HEK293 (cell line): ENCODE data around the gene ZSCAN1.

Experiments used
- CTCF ChIA-PET: fragments of 350-600 bp; formaldehyde crosslinking; extraction: SDS; loops from one replicate; lab custom pipeline; 2021; ENCODE audit warnings: antibody characterized with exemption; lab: Yijun Ruan, JAX
- POLR2A ChIA-PET: fragments of 300-600 bp; formaldehyde crosslinking; extraction: SDS; loops from one replicate; lab custom pipeline; 2020; ENCODE audit warnings: antibody characterized with exemption, inconsistent platforms; lab: Yijun Ruan, JAX
- H3K27ac ChIP-seq: fragments of 200-500 bp; sonication (Bioruptor generic); 2 replicates; pipeline ENCODE4 v1.5.1; 2014; ENCODE audit warnings: low read depth, low read length, control low read depth, inconsistent platforms; ENCODE audit errors: extremely low read depth
- H3K36me3 ChIP-seq, 2 experiments: fragments of 200-500 bp in 1 of 2; sonication (Bioruptor generic) in 1 of 2; 1 replicate in 1 of 2; 2 replicates in 1 of 2; pipeline ENCODE4 v1.5.1; 2014 to 2017; ENCODE audit warnings: inconsistent platforms in 2 of 2, low read length in 2 of 2; ENCODE audit not compliant: control insufficient read depth in 2 of 2, insufficient read depth in 1 of 2
- H3K4me1 ChIP-seq: fragments of 200-500 bp; sonication (Bioruptor generic); 2 replicates; pipeline ENCODE4 v1.5.1; 2014; ENCODE audit warnings: mild to moderate bottlenecking, low read length, inconsistent platforms; ENCODE audit not compliant: control insufficient read depth, insufficient read depth
- H3K4me3 ChIP-seq: 2 replicates; pipeline ENCODE4 v1.5.1; 2011; ENCODE audit warnings: low read depth, mild to moderate bottlenecking, control low read depth, low read length, moderate library complexity
- H3K9me3 ChIP-seq: fragments of 200-500 bp; sonication (Bioruptor generic); 2 replicates; pipeline ENCODE4 v1.5.1; 2014; ENCODE audit warnings: low read depth, low read length, inconsistent platforms; ENCODE audit not compliant: control insufficient read depth, insufficient read depth
- AEBP2 ChIP-seq: fragments of 450-650 bp; formaldehyde crosslinking; IDR thresholded peaks from 2 replicates; pipeline ENCODE4 v1.5.1; 2016; ENCODE audit warnings: missing biosample characterization, missing genetic modification characterization, borderline replicate concordance
- GLI2 ChIP-seq: fragments of 450-650 bp; formaldehyde crosslinking; IDR thresholded peaks from 2 replicates; pipeline ENCODE4; 2017; ENCODE audit warnings: missing biosample characterization, missing genetic modification characterization, low read depth, borderline replicate concordance
- KLF10 ChIP-seq: fragments of 450-650 bp; IDR thresholded peaks from 2 replicates; pipeline ENCODE4 v1.5.1; 2018; ENCODE audit warnings: missing biosample characterization, mild to moderate bottlenecking, missing genetic modification characterization
- KLF16 ChIP-seq: fragments of 450-650 bp; formaldehyde crosslinking; IDR thresholded peaks from 2 replicates; pipeline ENCODE4 v1.5.1; 2017; ENCODE audit warnings: missing biosample characterization, missing genetic modification characterization
- KLF17 ChIP-seq: fragments of 450-650 bp; formaldehyde crosslinking; IDR thresholded peaks from 2 replicates; pipeline ENCODE4 v1.5.1; 2016; ENCODE audit warnings: missing biosample characterization, missing genetic modification characterization
- ZFP69B ChIP-seq: fragments of 450-650 bp; formaldehyde crosslinking; IDR thresholded peaks from 2 replicates; pipeline ENCODE4 v1.5.1; 2016; ENCODE audit warnings: missing biosample characterization, missing genetic modification characterization
- ZNF114 ChIP-seq: fragments of 450-650 bp; formaldehyde crosslinking; IDR thresholded peaks from 2 replicates; pipeline ENCODE4 v1.5.0; 2017; ENCODE audit warnings: missing biosample characterization, missing genetic modification characterization
- ZNF132 ChIP-seq: fragments of 450-650 bp; formaldehyde crosslinking; IDR thresholded peaks from 2 replicates; pipeline ENCODE4 v1.5.1; 2017; ENCODE audit warnings: missing biosample characterization, missing genetic modification characterization, borderline replicate concordance
- ZNF16 ChIP-seq: fragments of 450-650 bp; formaldehyde crosslinking; IDR thresholded peaks from 2 replicates; pipeline ENCODE4 v1.5.1; 2016; ENCODE audit warnings: low read depth, missing biosample characterization, missing genetic modification characterization
- ZNF549 ChIP-seq: fragments of 450-650 bp; IDR thresholded peaks from 2 replicates; pipeline ENCODE4 v1.5.1; 2018; ENCODE audit warnings: missing biosample characterization, missing genetic modification characterization, mild to moderate bottlenecking, inconsistent platforms, moderate library complexity
- ZNF571 ChIP-seq: fragments of 450-650 bp; formaldehyde crosslinking; IDR thresholded peaks from 2 replicates; pipeline ENCODE4 v1.5.0; 2017; ENCODE audit warnings: missing biosample characterization, missing genetic modification characterization
- ZNF747 ChIP-seq: fragments of 450-650 bp; formaldehyde crosslinking; IDR thresholded peaks from 2 replicates; pipeline ENCODE4 v1.5.1; 2016; ENCODE audit warnings: missing biosample characterization, missing genetic modification characterization
- ZNF76 ChIP-seq: fragments of 450-650 bp; formaldehyde crosslinking; IDR thresholded peaks from 2 replicates; pipeline ENCODE4; 2016; ENCODE audit warnings: low read depth, missing biosample characterization, missing genetic modification characterization, borderline replicate concordance
- ZNF791 ChIP-seq: fragments of 450-650 bp; formaldehyde crosslinking; IDR thresholded peaks from 2 replicates; pipeline ENCODE4 v1.5.1; 2016; ENCODE audit warnings: missing biosample characterization, missing genetic modification characterization
- TF ChIP-seq, protein P1 (sequence below): fragments of 450-650 bp; formaldehyde crosslinking; IDR thresholded peaks from 2 replicates; pipeline ENCODE4 v1.5.1; 2016; ENCODE audit warnings: missing biosample characterization, missing genetic modification characterization
- TF ChIP-seq, protein P2 (sequence below): fragments of 450-650 bp; formaldehyde crosslinking; IDR thresholded peaks from 2 replicates; pipeline ENCODE4 v1.5.1; 2017; ENCODE audit warnings: missing biosample characterization, missing genetic modification characterization
- TF ChIP-seq, protein P3 (sequence below): fragments of 450-650 bp; formaldehyde crosslinking; IDR thresholded peaks from 2 replicates; pipeline ENCODE4 v1.5.1; 2016; ENCODE audit warnings: missing biosample characterization, missing genetic modification characterization, low read depth
- TF ChIP-seq, protein P4 (sequence below): fragments of 450-650 bp; formaldehyde crosslinking; IDR thresholded peaks from 2 replicates; pipeline ENCODE4 v1.5.1; 2016; ENCODE audit warnings: missing biosample characterization, missing genetic modification characterization, low read depth
- TF ChIP-seq, protein P5 (sequence below): fragments of 450-650 bp; formaldehyde crosslinking; IDR thresholded peaks from 2 replicates; pipeline ENCODE4 v1.5.1; 2017; ENCODE audit warnings: missing biosample characterization, missing genetic modification characterization

The ZSCAN1 gene

GRCh38 chr19:58038688-58039204 is 4.9 kb downstream of the ZSCAN1 start:
- H3K4me1 ChIP-seq = no peaks in the 10 kb centered on the region
- ChIA-PET CTCF (no interaction called here), POLR2A (no interaction called here)
- no peaks in the 10 kb centered on the region for H3K36me3 ChIP-seq
- no peak overlapping the region for H3K27ac ChIP-seq
- TF ChIP-seq ZNF549 (no peak), KLF10 (tag by site-specific recombination) (no peak), ZNF791 (no peak), KLF16 (tag by site-specific recombination) (no peak), AEBP2 (no peak), ZNF76 (tag by site-specific recombination) (no peak), ZNF114 (tag by site-specific recombination) (no peak), ZNF571 (tag by site-specific recombination) (no peak), KLF17 (tag by site-specific recombination) (no peak), GLI2 (tag by site-specific recombination) (no peak), ZNF747 (tag by site-specific recombination) (no peak)
- TF ChIP-seq, protein P1, sequence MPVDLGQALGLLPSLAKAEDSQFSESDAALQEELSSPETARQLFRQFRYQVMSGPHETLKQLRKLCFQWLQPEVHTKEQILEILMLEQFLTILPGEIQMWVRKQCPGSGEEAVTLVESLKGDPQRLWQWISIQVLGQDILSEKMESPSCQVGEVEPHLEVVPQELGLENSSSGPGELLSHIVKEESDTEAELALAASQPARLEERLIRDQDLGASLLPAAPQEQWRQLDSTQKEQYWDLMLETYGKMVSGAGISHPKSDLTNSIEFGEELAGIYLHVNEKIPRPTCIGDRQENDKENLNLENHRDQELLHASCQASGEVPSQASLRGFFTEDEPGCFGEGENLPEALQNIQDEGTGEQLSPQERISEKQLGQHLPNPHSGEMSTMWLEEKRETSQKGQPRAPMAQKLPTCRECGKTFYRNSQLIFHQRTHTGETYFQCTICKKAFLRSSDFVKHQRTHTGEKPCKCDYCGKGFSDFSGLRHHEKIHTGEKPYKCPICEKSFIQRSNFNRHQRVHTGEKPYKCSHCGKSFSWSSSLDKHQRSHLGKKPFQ (tag by site-specific recombination) = no peak
- TF ChIP-seq, protein P2, sequence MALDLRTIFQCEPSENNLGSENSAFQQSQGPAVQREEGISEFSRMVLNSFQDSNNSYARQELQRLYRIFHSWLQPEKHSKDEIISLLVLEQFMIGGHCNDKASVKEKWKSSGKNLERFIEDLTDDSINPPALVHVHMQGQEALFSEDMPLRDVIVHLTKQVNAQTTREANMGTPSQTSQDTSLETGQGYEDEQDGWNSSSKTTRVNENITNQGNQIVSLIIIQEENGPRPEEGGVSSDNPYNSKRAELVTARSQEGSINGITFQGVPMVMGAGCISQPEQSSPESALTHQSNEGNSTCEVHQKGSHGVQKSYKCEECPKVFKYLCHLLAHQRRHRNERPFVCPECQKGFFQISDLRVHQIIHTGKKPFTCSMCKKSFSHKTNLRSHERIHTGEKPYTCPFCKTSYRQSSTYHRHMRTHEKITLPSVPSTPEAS (tag by site-specific recombination) = no peak
- TF ChIP-seq, all 188 proteins: peak for 0
- no peak overlapping the region for H3K4me3 ChIP-seq
- H3K9me3 ChIP-seq = no peaks in the 10 kb centered on the region

- CTCF ChIA-PET = interaction anchor here (0.5 kb wide), 1 partner anchor 9 kb away, joined by 3 read pairs; no protein-coding TSS in a partner anchor
- H3K27ac ChIP-seq = no peak overlapping the region
- H3K9me3 ChIP-seq = no peaks in the 10 kb centered on the region
- H3K4me1 ChIP-seq = no peaks in the 10 kb centered on the region
- no peak for TF ChIP-seq ZNF791
- no peak for TF ChIP-seq ZNF132 (tag by site-specific recombination)
- TF ChIP-seq, protein P3, sequence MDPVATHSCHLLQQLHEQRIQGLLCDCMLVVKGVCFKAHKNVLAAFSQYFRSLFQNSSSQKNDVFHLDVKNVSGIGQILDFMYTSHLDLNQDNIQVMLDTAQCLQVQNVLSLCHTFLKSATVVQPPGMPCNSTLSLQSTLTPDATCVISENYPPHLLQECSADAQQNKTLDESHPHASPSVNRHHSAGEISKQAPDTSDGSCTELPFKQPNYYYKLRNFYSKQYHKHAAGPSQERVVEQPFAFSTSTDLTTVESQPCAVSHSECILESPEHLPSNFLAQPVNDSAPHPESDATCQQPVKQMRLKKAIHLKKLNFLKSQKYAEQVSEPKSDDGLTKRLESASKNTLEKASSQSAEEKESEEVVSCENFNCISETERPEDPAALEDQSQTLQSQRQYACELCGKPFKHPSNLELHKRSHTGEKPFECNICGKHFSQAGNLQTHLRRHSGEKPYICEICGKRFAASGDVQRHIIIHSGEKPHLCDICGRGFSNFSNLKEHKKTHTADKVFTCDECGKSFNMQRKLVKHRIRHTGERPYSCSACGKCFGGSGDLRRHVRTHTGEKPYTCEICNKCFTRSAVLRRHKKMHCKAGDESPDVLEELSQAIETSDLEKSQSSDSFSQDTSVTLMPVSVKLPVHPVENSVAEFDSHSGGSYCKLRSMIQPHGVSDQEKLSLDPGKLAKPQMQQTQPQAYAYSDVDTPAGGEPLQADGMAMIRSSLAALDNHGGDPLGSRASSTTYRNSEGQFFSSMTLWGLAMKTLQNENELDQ = no peak
- TF ChIP-seq, protein P4, sequence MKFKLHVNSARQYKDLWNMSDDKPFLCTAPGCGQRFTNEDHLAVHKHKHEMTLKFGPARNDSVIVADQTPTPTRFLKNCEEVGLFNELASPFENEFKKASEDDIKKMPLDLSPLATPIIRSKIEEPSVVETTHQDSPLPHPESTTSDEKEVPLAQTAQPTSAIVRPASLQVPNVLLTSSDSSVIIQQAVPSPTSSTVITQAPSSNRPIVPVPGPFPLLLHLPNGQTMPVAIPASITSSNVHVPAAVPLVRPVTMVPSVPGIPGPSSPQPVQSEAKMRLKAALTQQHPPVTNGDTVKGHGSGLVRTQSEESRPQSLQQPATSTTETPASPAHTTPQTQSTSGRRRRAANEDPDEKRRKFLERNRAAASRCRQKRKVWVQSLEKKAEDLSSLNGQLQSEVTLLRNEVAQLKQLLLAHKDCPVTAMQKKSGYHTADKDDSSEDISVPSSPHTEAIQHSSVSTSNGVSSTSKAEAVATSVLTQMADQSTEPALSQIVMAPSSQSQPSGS = no peak
- TF ChIP-seq, protein P5, sequence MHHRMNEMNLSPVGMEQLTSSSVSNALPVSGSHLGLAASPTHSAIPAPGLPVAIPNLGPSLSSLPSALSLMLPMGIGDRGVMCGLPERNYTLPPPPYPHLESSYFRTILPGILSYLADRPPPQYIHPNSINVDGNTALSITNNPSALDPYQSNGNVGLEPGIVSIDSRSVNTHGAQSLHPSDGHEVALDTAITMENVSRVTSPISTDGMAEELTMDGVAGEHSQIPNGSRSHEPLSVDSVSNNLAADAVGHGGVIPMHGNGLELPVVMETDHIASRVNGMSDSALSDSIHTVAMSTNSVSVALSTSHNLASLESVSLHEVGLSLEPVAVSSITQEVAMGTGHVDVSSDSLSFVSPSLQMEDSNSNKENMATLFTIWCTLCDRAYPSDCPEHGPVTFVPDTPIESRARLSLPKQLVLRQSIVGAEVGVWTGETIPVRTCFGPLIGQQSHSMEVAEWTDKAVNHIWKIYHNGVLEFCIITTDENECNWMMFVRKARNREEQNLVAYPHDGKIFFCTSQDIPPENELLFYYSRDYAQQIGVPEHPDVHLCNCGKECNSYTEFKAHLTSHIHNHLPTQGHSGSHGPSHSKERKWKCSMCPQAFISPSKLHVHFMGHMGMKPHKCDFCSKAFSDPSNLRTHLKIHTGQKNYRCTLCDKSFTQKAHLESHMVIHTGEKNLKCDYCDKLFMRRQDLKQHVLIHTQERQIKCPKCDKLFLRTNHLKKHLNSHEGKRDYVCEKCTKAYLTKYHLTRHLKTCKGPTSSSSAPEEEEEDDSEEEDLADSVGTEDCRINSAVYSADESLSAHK (tag by site-specific recombination) = no peak
- no peak for TF ChIP-seq ZNF16
- TF ChIP-seq ZFP69B = no peak
- TF ChIP-seq, all 188 proteins: peak for 0
- POLR2A ChIA-PET = no interaction called here
- no peak overlapping the region for H3K4me3 ChIP-seq
- H3K36me3 ChIP-seq = no peaks in the 10 kb centered on the region
Observed at GRCh38 chr19:58040751-58041525, 7.1 kb downstream of the ZSCAN1 start.
